ENCODE data around the gene FAM174A.
"Not testable (repeated sequence)": the region's sequence is repeated elsewhere in the genome, so short reads cannot be mapped to it uniquely, and the experiment has no call there.

Gene FAM174A

GRCh38 chr5:100595812-100596173 is 60.6 kb downstream of the FAM174A start:
- TF ChIP-seq, protein P1, sequence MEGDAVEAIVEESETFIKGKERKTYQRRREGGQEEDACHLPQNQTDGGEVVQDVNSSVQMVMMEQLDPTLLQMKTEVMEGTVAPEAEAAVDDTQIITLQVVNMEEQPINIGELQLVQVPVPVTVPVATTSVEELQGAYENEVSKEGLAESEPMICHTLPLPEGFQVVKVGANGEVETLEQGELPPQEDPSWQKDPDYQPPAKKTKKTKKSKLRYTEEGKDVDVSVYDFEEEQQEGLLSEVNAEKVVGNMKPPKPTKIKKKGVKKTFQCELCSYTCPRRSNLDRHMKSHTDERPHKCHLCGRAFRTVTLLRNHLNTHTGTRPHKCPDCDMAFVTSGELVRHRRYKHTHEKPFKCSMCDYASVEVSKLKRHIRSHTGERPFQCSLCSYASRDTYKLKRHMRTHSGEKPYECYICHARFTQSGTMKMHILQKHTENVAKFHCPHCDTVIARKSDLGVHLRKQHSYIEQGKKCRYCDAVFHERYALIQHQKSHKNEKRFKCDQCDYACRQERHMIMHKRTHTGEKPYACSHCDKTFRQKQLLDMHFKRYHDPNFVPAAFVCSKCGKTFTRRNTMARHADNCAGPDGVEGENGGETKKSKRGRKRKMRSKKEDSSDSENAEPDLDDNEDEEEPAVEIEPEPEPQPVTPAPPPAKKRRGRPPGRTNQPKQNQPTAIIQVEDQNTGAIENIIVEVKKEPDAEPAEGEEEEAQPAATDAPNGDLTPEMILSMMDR (conservative IDR thresholded peaks at IDR 0.05) = no peak
- H3K27ac ChIP-seq = no peak overlapping the region

DNA sequence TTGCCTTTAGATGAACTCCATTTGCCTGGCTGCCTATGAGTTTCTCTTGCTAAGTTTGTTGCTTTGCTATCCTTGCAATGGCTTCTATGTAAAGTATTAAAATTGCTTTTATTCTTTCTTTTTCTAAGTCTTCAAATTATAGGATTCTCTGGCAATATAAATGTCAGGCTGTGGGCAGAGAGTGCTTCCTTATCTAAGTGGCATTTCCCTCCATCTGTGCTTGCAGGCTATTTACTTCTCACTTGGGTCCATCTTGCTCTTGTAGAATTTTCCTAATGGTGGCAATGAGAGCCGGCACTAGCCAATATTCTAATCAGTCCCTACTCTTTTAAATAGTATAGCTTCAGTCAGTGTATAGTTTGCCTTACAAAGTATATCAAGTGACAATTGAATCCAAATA is 63.3 kb downstream of the FAM174A start:
- TF ChIP-seq, protein P1 (conservative IDR thresholded peaks at IDR 0.05) = no peak
- H3K27ac ChIP-seq = no peak overlapping the region

DNA sequence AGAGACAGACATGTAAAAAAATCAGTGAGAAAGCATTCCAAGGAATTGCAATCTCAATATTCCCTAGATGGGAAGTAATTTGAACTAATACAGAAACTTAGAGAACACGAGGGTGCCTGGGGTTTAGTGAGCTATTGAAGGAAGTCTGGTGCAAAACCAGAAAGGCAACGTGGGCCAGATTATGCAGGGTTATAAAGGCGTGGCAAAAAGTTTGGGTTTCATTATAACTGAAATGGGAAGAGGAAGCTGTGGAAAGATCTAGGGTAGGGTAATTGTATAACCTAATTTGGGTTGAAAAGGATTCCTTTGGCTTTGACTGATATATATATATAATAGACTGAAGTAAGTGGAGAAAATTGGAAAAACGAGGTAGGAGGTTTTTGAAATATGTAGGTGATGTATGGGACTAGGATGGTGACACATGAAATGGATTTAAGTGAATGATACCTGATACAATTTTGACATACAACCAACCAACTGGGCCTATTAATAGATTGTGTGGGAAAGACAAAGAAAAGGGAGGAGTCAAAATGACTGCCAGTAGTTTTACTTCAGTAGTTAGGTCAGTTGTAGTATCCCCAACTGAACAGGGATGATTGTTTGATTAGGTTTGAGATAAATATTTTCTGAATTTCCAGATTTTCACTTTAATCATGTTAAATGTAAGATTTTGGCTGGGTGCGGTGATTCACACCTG is 65.3 kb downstream of the FAM174A start:
- TF ChIP-seq, protein P1 (conservative IDR thresholded peaks at IDR 0.05) = no peak
- no peak overlapping the region for H3K27ac ChIP-seq

DNA sequence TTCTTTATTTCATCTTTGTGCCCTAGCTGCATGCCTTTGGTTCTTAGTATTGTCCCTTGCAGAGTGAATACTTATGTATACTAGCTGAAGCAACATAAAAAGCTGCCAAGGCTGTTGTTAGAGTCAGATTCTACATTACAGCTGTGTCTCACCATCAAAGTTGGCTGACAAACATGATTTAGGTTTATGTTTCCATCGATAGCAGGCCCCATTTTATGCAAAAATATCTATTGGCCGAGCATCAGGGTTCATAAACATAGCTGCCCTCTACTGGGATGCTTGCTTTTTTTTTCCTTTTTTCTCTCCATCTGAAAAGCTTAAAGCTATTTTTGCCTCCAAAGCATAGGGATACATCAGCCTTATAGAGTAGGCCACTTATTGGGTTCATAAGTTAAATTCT is 68.0 kb downstream of the FAM174A start:
- TF ChIP-seq, protein P1 (conservative IDR thresholded peaks at IDR 0.05) = no peak
- H3K27ac ChIP-seq = no peak overlapping the region

GRCh38 chr5:100604021-100604420 is 68.8 kb downstream of the FAM174A start:
- not testable (repeated sequence) for H3K27ac ChIP-seq

DNA sequence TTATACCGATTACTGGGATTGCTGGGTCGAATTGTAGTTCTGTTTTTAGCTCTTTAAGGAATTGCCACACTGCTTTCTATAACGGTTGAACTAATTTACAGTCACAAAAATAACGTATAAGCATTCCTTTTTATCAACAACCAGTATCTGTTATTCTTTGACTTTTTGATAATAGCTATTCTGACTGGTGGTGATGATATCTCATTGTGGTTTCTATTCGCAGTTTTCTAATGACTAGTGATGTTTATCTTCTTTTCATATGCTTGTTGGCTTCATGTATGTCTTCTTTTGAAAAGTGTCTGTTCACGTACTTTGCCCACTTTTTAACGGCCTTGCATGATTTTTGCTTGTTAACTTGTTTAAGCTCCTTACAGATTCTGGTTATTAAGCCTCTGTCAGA is 74.4 kb downstream of the FAM174A start:
- H3K27ac ChIP-seq = no peak overlapping the region
- TF ChIP-seq, protein P1 (conservative IDR thresholded peaks at IDR 0.05) = no peak

DNA sequence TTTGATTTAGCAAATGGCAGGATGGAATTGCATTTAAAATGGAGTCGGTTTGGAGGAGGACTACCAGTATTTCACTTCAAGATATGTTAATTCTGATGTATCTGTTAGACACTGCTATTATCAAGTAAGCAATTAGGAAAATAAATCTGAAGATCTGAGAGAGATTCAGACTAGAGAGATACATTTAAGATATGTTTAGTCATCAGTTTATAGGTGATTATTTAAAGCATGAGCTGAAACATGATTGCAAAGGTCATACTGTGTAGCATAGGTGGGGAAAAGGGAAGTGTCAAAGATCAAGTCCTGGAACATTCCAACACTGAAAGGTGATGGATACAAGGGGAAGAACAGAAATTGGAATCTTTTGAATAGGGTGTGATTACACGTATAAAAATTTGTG is 79.1 kb downstream of the FAM174A start:
- TF ChIP-seq, protein P1 (conservative IDR thresholded peaks at IDR 0.05) = no peak
- no peak overlapping the region for H3K27ac ChIP-seq

- TF ChIP-seq, protein P1 (conservative IDR thresholded peaks at IDR 0.05) = no peak
- no peak overlapping the region for H3K27ac ChIP-seq
Observed at GRCh38 chr5:100615362-100615761, 80.2 kb downstream of the FAM174A start.

Measured in VCaP (cell line).